Measurements from ENCODE around the gene SCN1A. TPM values are rescaled to one million over a fixed set of nuclear protein-coding genes. Genes with fewer than 3 reads are reported as not detected.

Gene SCN1A
- total and polyA plus RNA-seq, 2 experiments from 2014 or later = 0.08 TPM; not detected in 1

DNA sequence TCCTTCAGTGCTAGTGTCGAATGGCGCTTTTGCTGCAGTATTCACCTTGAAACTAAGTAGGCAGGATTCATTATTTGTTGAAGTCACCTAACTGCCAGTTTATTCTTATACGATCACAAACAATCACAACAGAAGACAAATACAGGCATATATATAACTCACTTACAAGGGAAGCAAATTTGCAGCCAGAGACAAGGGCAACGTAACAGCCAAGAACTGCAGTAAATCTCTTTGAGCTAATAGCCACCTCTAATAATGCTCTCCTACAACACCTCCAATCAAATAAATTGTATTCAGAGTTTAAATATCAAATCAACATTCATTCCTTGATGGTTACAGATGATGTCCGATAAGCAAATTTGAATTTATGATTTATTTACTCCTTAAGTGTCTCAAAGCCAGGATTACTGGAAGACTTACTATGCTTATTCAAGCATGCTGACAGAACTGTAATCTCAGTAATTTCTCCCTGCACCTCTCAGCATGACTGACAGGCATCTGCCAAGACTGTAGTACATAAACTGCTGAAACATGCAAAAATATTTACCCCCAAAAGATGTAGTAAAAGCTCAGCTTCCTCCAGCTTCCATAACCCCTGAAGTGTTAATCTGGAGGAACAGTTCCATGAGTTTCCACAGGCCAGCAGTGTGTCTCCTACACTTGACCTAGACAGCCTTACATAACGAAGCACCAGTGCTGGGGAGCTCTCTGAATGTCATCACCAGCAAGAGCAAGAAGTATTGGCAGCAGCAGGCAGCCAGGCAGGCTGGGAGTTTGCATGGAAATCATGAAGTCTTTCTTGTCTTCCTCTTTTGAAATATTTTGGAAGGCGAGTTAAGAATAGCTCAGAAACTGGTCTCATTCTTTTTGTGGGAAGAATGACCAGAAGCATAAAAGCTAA is 20.9 kb upstream of the SCN1A start:
- no peak overlapping the region for H3K27ac ChIP-seq
- no peak overlapping the region for H3K9ac ChIP-seq
- H3F3A ChIP-seq (ENCODE audit: insufficient read depth) = no peaks in the 10 kb centered on the region
- TF ChIP-seq EZH2 (IDR thresholded peaks at IDR 0.05; ENCODE audit: insufficient read depth, poor library complexity, severe bottlenecking) (no peak), EZH2phosphoT487 (IDR thresholded peaks at IDR 0.05; ENCODE audit: insufficient read depth, low read depth) (no peak)
- no peak overlapping the region for H3K4me2 ChIP-seq (ENCODE audit: unreplicated experiment)
- no peak overlapping the region for H2AFZ ChIP-seq
- no peak for DNase-seq
- H3K4me1 ChIP-seq (ENCODE audit: insufficient read depth) = no peaks in the 10 kb centered on the region; the same call in 1 of the 2 replicates
- H3K79me2 ChIP-seq (ENCODE audit: insufficient read depth) = no peaks in the 10 kb centered on the region
- H3K27me3 ChIP-seq (replicated peaks; ENCODE audit: insufficient read depth) = no peaks in the 10 kb centered on the region
- in situ Hi-C loops (cut with MboI) = no loop called here
- H3K4me3 ChIP-seq = no peak overlapping the region
- no peaks in the 10 kb centered on the region for H3K9me3 ChIP-seq (ENCODE audit: low read depth)
- H3K9me2 ChIP-seq (ENCODE audit: insufficient read depth) = no peaks in the 10 kb centered on the region
- no peaks in the 10 kb centered on the region for H3K36me3 ChIP-seq (ENCODE audit: low read depth)
- 51 to 52% methylated on average over 7 of the region's 7 CpGs for WGBS, 2 experiments (ENCODE audit: low coverage in 1 of 2, low lambda C conversion rate in 2 of 2, missing lambda C conversion rate in 2 of 2)
- no peaks in the 10 kb centered on the region for H4K20me1 ChIP-seq (ENCODE audit: insufficient read depth)

DNA sequence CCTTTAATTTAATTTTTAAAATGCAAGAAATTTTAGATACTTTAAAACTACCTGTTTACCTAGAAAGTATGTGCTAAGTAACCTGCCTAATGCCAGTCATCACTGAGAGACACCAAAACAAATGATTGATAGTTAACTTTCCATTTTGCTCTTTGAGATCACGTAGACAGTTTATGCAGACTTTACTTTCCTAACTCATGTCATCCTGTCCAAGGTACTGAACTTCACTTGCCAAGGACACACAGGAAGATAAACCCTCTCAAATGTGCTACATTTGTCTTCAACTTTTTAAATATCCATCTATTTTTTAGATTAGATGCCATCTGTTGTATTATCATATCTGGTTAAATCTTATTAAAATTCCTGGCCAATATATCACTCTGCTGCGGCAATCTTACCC is 20.1 kb upstream of the SCN1A start:
- H3K9me2 ChIP-seq (ENCODE audit: insufficient read depth) = no peaks in the 10 kb centered on the region
- in situ Hi-C loops (cut with MboI) = no loop called here
- no peak overlapping the region for H2AFZ ChIP-seq
- H3F3A ChIP-seq (ENCODE audit: insufficient read depth) = no peaks in the 10 kb centered on the region
- H3K9ac ChIP-seq = no peak overlapping the region
- H3K4me3 ChIP-seq = no peak overlapping the region
- DNase-seq = no peak
- H3K79me2 ChIP-seq (ENCODE audit: insufficient read depth) = no peaks in the 10 kb centered on the region
- H3K4me1 ChIP-seq (ENCODE audit: insufficient read depth) = no peaks in the 10 kb centered on the region
- H3K36me3 ChIP-seq (ENCODE audit: low read depth) = no peaks in the 10 kb centered on the region
- TF ChIP-seq EZH2 (IDR thresholded peaks at IDR 0.05; ENCODE audit: insufficient read depth, poor library complexity, severe bottlenecking) = no peak
- no peak for TF ChIP-seq EZH2phosphoT487 (IDR thresholded peaks at IDR 0.05; ENCODE audit: insufficient read depth, low read depth)
- WGBS, 2 experiments (ENCODE audit: low coverage in 1 of 2, low lambda C conversion rate in 2 of 2, missing lambda C conversion rate in 2 of 2) = 68 to 78% methylated on average over 2 of the region's 2 CpGs
- H3K9me3 ChIP-seq (ENCODE audit: low read depth) = no peaks in the 10 kb centered on the region
- H3K27ac ChIP-seq = no peak overlapping the region
- H3K27me3 ChIP-seq (replicated peaks; ENCODE audit: insufficient read depth) = no peaks in the 10 kb centered on the region
- no peak overlapping the region for H3K4me2 ChIP-seq (ENCODE audit: unreplicated experiment)
- H4K20me1 ChIP-seq (ENCODE audit: insufficient read depth) = no peaks in the 10 kb centered on the region

- no peak for DNase-seq
Measured at GRCh38 chr2:166144071-166144470, 16.3 kb upstream of the SCN1A start.

GRCh38 chr2:166140932-166141331 is 13.1 kb upstream of the SCN1A start:
- Histone ChIP-seq H3K4me2 (ENCODE audit: unreplicated experiment) (no peak overlapping the region), H3K36me3 (ENCODE audit: low read depth) (no peaks in the 10 kb centered on the region), H3K27ac (no peak overlapping the region), H3K9me2 (ENCODE audit: insufficient read depth) (no peaks in the 10 kb centered on the region), H3K9me3 (ENCODE audit: low read depth) (no peaks in the 10 kb centered on the region), H3K4me1 (ENCODE audit: insufficient read depth) (no peaks in the 10 kb centered on the region), H3K4me3 (no peak overlapping the region), H2AFZ (no peak overlapping the region; the same call in 1 of the 2 replicates), H3K9ac (no peak overlapping the region), H3K27me3 (replicated peaks; ENCODE audit: insufficient read depth) (no peaks in the 10 kb centered on the region), H3F3A (ENCODE audit: insufficient read depth) (no peaks in the 10 kb centered on the region), H3K79me2 (ENCODE audit: insufficient read depth) (no peaks in the 10 kb centered on the region), H4K20me1 (ENCODE audit: insufficient read depth) (no peaks in the 10 kb centered on the region)
- in situ Hi-C loops (cut with MboI) = no loop called here
- no peak for TF ChIP-seq EZH2phosphoT487 (IDR thresholded peaks at IDR 0.05; ENCODE audit: insufficient read depth, low read depth)
- no peak for TF ChIP-seq EZH2 (IDR thresholded peaks at IDR 0.05; ENCODE audit: insufficient read depth, poor library complexity, severe bottlenecking)
- WGBS, 2 experiments (ENCODE audit: low coverage in 1 of 2, low lambda C conversion rate in 2 of 2, missing lambda C conversion rate in 2 of 2) = 72% methylated on average over 2 of the region's 2 CpGs
- DNase-seq = no peak

More at GRCh38 chr2:166144071-166144470, 16.3 kb upstream of the SCN1A start:
- no peaks in the 10 kb centered on the region for H3K27me3 ChIP-seq (replicated peaks; ENCODE audit: insufficient read depth)
- H4K20me1 ChIP-seq (ENCODE audit: insufficient read depth) = no peaks in the 10 kb centered on the region
- no peaks in the 10 kb centered on the region for H3K9me2 ChIP-seq (ENCODE audit: insufficient read depth)
- no peaks in the 10 kb centered on the region for H3K9me3 ChIP-seq (ENCODE audit: low read depth)
- no peak for TF ChIP-seq EZH2 (IDR thresholded peaks at IDR 0.05; ENCODE audit: insufficient read depth, poor library complexity, severe bottlenecking)
- TF ChIP-seq EZH2phosphoT487 (IDR thresholded peaks at IDR 0.05; ENCODE audit: insufficient read depth, low read depth) = no peak
- H3K27ac ChIP-seq = no peak overlapping the region
- WGBS, 2 experiments (ENCODE audit: low coverage in 1 of 2, low lambda C conversion rate in 2 of 2, missing lambda C conversion rate in 2 of 2) = 42 to 44% methylated on average over 1 of the region's 1 CpG
- no peaks in the 10 kb centered on the region for H3K79me2 ChIP-seq (ENCODE audit: insufficient read depth)
- no peaks in the 10 kb centered on the region for H3F3A ChIP-seq (ENCODE audit: insufficient read depth)
- no peaks in the 10 kb centered on the region for H3K4me1 ChIP-seq (ENCODE audit: insufficient read depth)
- no peak overlapping the region for H3K4me3 ChIP-seq
- in situ Hi-C loops (cut with MboI) = no loop called here
- H3K36me3 ChIP-seq (ENCODE audit: low read depth) = no peaks in the 10 kb centered on the region
- H3K9ac ChIP-seq = no peak overlapping the region
- no peak overlapping the region for H3K4me2 ChIP-seq (ENCODE audit: unreplicated experiment)
- H2AFZ ChIP-seq = no peak overlapping the region
